Adrenal gland (tissue), 5 donors: ENCODE data around the gene TANC1.
"Not testable (repeated sequence)": the region's sequence is repeated elsewhere in the genome, so short reads cannot be mapped to it uniquely, and the experiment has no call there.

Experiments
- POLR2A ChIP-seq, 2 donors: fragments of 450-650 bp; IDR thresholded peaks; one replicate each; pipeline ENCODE4 v1.6.1; 2017; ENCODE audit warnings: antibody characterized with exemption in 2 of 2, mild to moderate bottlenecking in 2 of 2, moderate library complexity in 1 of 2
- TF ChIP-seq, protein P1 (sequence below), 6 experiments: fragments of 450-650 bp in 4 of 6; fragments of 200-600 bp in 2 of 6; sonication (generic) in 1 of 6; IDR thresholded peaks; 1 replicate in 5 of 6; 2 replicates in 1 of 6; pipeline versions ENCODE4 v1.5.1 to v1.8.0; 2016 to 2021; ENCODE audit warnings: antibody characterized with exemption in 6 of 6, mild to moderate bottlenecking in 2 of 6, moderate library complexity in 1 of 6
- donor health status: DM: no; HTN: no; CAD: no.

DNA sequence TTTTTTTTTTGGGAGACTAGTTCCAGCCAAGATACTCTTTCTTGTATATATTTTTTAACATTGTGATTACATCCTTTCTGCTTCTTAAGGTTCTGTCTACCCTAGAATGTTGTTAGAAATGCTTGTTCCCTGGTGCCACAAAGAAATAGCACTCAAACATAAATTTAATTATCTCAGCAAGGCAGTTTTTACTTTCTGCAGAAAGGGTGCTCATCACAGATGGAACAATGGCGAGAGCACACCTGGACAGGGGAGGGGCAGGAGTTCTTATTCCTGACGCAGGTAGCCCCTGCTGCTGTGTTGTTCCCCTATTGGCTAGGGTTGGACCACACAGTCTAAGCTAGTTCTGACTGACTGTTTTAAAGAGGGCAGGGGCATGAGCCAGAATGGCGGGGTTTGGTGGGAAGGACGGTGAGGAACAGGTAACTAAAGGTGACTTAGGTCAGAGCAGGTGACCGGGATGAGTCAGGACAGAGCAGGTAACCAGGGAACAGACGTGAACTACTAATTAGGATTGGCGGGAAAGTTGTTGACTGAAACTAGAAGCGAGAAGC, 127.9 kb downstream of the TANC1 start:
- TF ChIP-seq, protein P1, sequence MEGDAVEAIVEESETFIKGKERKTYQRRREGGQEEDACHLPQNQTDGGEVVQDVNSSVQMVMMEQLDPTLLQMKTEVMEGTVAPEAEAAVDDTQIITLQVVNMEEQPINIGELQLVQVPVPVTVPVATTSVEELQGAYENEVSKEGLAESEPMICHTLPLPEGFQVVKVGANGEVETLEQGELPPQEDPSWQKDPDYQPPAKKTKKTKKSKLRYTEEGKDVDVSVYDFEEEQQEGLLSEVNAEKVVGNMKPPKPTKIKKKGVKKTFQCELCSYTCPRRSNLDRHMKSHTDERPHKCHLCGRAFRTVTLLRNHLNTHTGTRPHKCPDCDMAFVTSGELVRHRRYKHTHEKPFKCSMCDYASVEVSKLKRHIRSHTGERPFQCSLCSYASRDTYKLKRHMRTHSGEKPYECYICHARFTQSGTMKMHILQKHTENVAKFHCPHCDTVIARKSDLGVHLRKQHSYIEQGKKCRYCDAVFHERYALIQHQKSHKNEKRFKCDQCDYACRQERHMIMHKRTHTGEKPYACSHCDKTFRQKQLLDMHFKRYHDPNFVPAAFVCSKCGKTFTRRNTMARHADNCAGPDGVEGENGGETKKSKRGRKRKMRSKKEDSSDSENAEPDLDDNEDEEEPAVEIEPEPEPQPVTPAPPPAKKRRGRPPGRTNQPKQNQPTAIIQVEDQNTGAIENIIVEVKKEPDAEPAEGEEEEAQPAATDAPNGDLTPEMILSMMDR (IDR thresholded peaks at IDR 0.05) = not testable (repeated sequence)
- TF ChIP-seq POLR2A (IDR thresholded peaks at IDR 0.05) = not testable (repeated sequence)
